ENCODE measurements around the gene IQSEC1. TPM values are rescaled to one million over a fixed set of nuclear protein-coding genes. Genes with fewer than 3 reads are reported as not detected.

Gene IQSEC1
- total RNA-seq, 4 donors from 2014 or later, result 24.0 to 43.0 (median 31.8) TPM

GRCh38 chr3:12962292-12962691, 110.9 kb downstream of the IQSEC1 start:
- intact Hi-C loops (cut with DNase I; ENCODE audit: low total_unique reads) (no loop called here), in situ Hi-C loops (cut with MboI; ENCODE audit: low pct_ligation_motif_present in 1 of 4, low pct_unique_long_range_greater_than_20kb in 1 of 4, low sequenced_read_pairs in 3 of 4) (no loop called here)
- H3K4me3 ChIP-seq, result no peak overlapping the region
- no peak for TF ChIP-seq CTCF (IDR thresholded peaks at IDR 0.05)
- no peak for TF ChIP-seq EP300 (IDR thresholded peaks at IDR 0.05; ENCODE audit: low read depth)
- no peak for TF ChIP-seq POLR2A (IDR thresholded peaks at IDR 0.05)
- no peak for TF ChIP-seq POLR2AphosphoS5 (IDR thresholded peaks at IDR 0.05)
- H3K27me3 ChIP-seq, result no peaks in the 10 kb centered on the region
- H3K36me3 ChIP-seq, result no peaks in the 10 kb centered on the region
- WGBS, 2 donors (ENCODE audit: low coverage in 1 of 2), result 40 to 67% methylated on average over 1 to 3 of the region's 3 CpGs
- no peaks in the 10 kb centered on the region for H3K9me3 ChIP-seq
- peaks cover 25 to 83% (median 53%) of the 10 kb centered on the region in 4 donors for H3K4me1 ChIP-seq
- DNase-seq, result no peak
- H3K27ac ChIP-seq, result no peak overlapping the region

GRCh38 chr3:12961697-12962036, 111.6 kb downstream of the IQSEC1 start:
- Histone ChIP-seq H3K36me3 (no peaks in the 10 kb centered on the region), H3K27ac (no peak overlapping the region), H3K4me3 (no peak overlapping the region), H3K4me1 (peaks cover 30 to 86% (median 51%) of the 10 kb centered on the region in 4 donors), H3K27me3 (no peaks in the 10 kb centered on the region), H3K9me3 (no peaks in the 10 kb centered on the region)
- TF ChIP-seq POLR2AphosphoS5 (IDR thresholded peaks at IDR 0.05) (no peak), POLR2A (IDR thresholded peaks at IDR 0.05) (no peak), EP300 (IDR thresholded peaks at IDR 0.05; ENCODE audit: low read depth) (no peak), CTCF (IDR thresholded peaks at IDR 0.05) (no peak)
- DNase-seq, result no peak
- WGBS, 2 donors (ENCODE audit: low coverage in 1 of 2), result 81% methylated on average over 1 of the region's 1 CpG; no CpG with 5 or more reads in 1 of the 2 donors
- intact Hi-C loops (cut with DNase I; ENCODE audit: low total_unique reads), result no loop called here
- in situ Hi-C loops (cut with MboI; ENCODE audit: low pct_ligation_motif_present in 1 of 4, low pct_unique_long_range_greater_than_20kb in 1 of 4, low sequenced_read_pairs in 3 of 4), result no loop called here

- Histone ChIP-seq H3K4me1 (peaks cover 27 to 82% (median 46%) of the 10 kb centered on the region in 4 donors), H3K36me3 (no peaks in the 10 kb centered on the region), H3K27ac (peak overlapping the region in 1 of 4 donors; percentile 3), H3K27me3 (no peaks in the 10 kb centered on the region), H3K4me3 (no peak overlapping the region), H3K9me3 (no peaks in the 10 kb centered on the region)
- no peak for DNase-seq
- in situ Hi-C loops (cut with MboI; ENCODE audit: low pct_ligation_motif_present in 1 of 4, low pct_unique_long_range_greater_than_20kb in 1 of 4, low sequenced_read_pairs in 3 of 4) (no loop called here), intact Hi-C loops (cut with DNase I; ENCODE audit: low total_unique reads) (no loop called here)
- TF ChIP-seq POLR2AphosphoS5 (IDR thresholded peaks at IDR 0.05) (no peak), CTCF (IDR thresholded peaks at IDR 0.05) (no peak), POLR2A (IDR thresholded peaks at IDR 0.05) (no peak), EP300 (IDR thresholded peaks at IDR 0.05; ENCODE audit: low read depth) (no peak)
- WGBS, 2 donors (ENCODE audit: low coverage in 1 of 2), result 60 to 79% methylated on average over 2 to 4 of the region's 4 CpGs
These were observed 112.1 kb downstream of the IQSEC1 start for GRCh38 chr3:12961007-12961696.

GRCh38 chr3:12960497-12960896, 112.7 kb downstream of the IQSEC1 start:
- Histone ChIP-seq H3K27me3 (no peaks in the 10 kb centered on the region), H3K9me3 (no peaks in the 10 kb centered on the region), H3K4me1 (peaks cover 27 to 78% (median 43%) of the 10 kb centered on the region in 4 donors), H3K27ac (peak overlapping the region in 1 of 4 donors; percentile 3), H3K36me3 (no peaks in the 10 kb centered on the region), H3K4me3 (no peak overlapping the region)
- intact Hi-C loops (cut with DNase I; ENCODE audit: low total_unique reads), result no loop called here
- WGBS, 2 donors (ENCODE audit: low coverage in 1 of 2), result 50 to 82% methylated on average over 2 to 3 of the region's 3 CpGs
- in situ Hi-C loops (cut with MboI; ENCODE audit: low pct_ligation_motif_present in 1 of 4, low pct_unique_long_range_greater_than_20kb in 1 of 4, low sequenced_read_pairs in 3 of 4), result no loop called here
- TF ChIP-seq CTCF (IDR thresholded peaks at IDR 0.05), result no peak
- TF ChIP-seq POLR2A (IDR thresholded peaks at IDR 0.05), result no peak
- no peak for TF ChIP-seq POLR2AphosphoS5 (IDR thresholded peaks at IDR 0.05)
- no peak for TF ChIP-seq EP300 (IDR thresholded peaks at IDR 0.05; ENCODE audit: low read depth)
- no peak for DNase-seq

Measured in transverse colon (tissue), 4 donors.